Fibroblast of villous mesenchyme (primary cell): Measurements from ENCODE around the gene TTC3. TPM values are rescaled to one million over a fixed set of nuclear protein-coding genes. Genes with fewer than 3 reads are reported as not detected.
"Not testable (repeated sequence)": the region's sequence is repeated elsewhere in the genome, so short reads cannot be mapped to it uniquely, and the experiment has no call there.

Experiments
- DNase-seq: peaks from one replicate; pipeline ENCODE4 v3.0.0-alpha.2; 2010; ENCODE audit warnings: low read depth
- H3K4me3 ChIP-seq: 2 replicates; pipeline ENCODE4 v1.5.1; 2011; ENCODE audit warnings: low read depth, mild to moderate bottlenecking, low read length
- CTCF ChIP-seq: IDR thresholded peaks from 2 replicates; pipeline ENCODE4 v1.5.1; 2012; ENCODE audit warnings: low read depth, mild to moderate bottlenecking, low read length; ENCODE audit not compliant: insufficient read depth
- total RNA-seq: library from RNA; depleted of rRNA; stranded (reverse); fragments of >200 nt; gene quantifications from 2 replicates; pipeline ENCODE4 v1.2.3, GENCODE V29; 2012

The TTC3 gene
- total RNA-seq, 1 donor: 339 TPM

GRCh38 chr21:37088186-37088735 is 15.2 kb downstream of the TTC3 start:
- H3K4me3 ChIP-seq: no peak overlapping the region
- DNase-seq: peak; percentile 72
- no peak for TF ChIP-seq CTCF

- no peak for DNase-seq
- no peak for TF ChIP-seq CTCF
- no peak overlapping the region for H3K4me3 ChIP-seq
Observed at GRCh38 chr21:37093977-37094376, 20.9 kb downstream of the TTC3 start.

GRCh38 chr21:37095821-37096220 is 22.8 kb downstream of the TTC3 start:
- no peak for TF ChIP-seq CTCF
- no peak overlapping the region for H3K4me3 ChIP-seq
- no peak for DNase-seq

- no peak for TF ChIP-seq CTCF
- DNase-seq: no peak
- H3K4me3 ChIP-seq: no peak overlapping the region
Observed at GRCh38 chr21:37098751-37099150, 25.7 kb downstream of the TTC3 start.

- no peak overlapping the region for H3K4me3 ChIP-seq
- TF ChIP-seq CTCF: no peak
- no peak for DNase-seq
Observed at GRCh38 chr21:37100316-37100715, 27.3 kb downstream of the TTC3 start.

GRCh38 chr21:37101384-37101783 is 28.3 kb downstream of the TTC3 start:
- H3K4me3 ChIP-seq: no peak overlapping the region
- no peak for TF ChIP-seq CTCF
- DNase-seq: no peak

GRCh38 chr21:37102746-37103145 is 29.7 kb downstream of the TTC3 start:
- not testable (repeated sequence) for H3K4me3 ChIP-seq, DNase-seq

- no peak for TF ChIP-seq CTCF
- DNase-seq: no peak
- no peak overlapping the region for H3K4me3 ChIP-seq
Observed at GRCh38 chr21:37106998-37107397, 33.9 kb downstream of the TTC3 start.

GRCh38 chr21:37111029-37111428 is 38.0 kb downstream of the TTC3 start:
- not testable (repeated sequence) for DNase-seq, H3K4me3 ChIP-seq

- DNase-seq, H3K4me3 ChIP-seq: not testable (repeated sequence)
Observed at GRCh38 chr21:37114301-37114700, 41.2 kb downstream of the TTC3 start.

- H3K4me3 ChIP-seq, DNase-seq: not testable (repeated sequence)
Observed at GRCh38 chr21:37116459-37116858, 43.4 kb downstream of the TTC3 start.
